Astrocyte (in vitro differentiated cells and primary cell): Measurements from ENCODE around the gene MGAT5.

ENCODE experiments used
- EZH2 ChIP-seq: IDR thresholded peaks from 2 replicates; pipeline ENCODE4 v1.6.1; 2012; ENCODE audit warnings: mild to moderate bottlenecking, low read length, inconsistent platforms; ENCODE audit not compliant: insufficient read depth
- TF ChIP-seq, protein P1 (sequence below): IDR thresholded peaks from 2 replicates; pipeline ENCODE4 v1.5.1; 2011; ENCODE audit warnings: low read depth, mild to moderate bottlenecking, inconsistent platforms, low read length, moderate library complexity; ENCODE audit not compliant: insufficient read depth

DNA sequence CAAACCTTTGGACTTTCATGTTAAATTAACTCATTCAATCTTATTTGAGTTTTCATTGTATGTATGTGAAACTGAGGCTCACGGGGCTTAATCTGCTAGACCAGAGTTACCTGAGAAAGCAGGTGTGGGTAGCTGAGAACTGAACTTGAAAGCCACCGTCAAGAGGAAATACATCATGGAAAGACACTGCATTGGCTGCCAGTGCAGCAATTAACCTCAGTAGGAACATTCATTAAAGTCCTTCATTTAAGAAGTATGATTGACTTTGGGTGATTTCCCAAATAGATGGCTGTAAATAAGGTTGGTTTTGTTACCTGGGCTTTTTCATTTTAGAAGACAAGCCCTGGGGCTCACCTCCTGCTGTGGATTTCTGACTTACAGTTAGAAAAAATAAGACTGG, 36.5 kb upstream of the MGAT5 start:
- TF ChIP-seq EZH2 = no peak
- TF ChIP-seq, protein P1, sequence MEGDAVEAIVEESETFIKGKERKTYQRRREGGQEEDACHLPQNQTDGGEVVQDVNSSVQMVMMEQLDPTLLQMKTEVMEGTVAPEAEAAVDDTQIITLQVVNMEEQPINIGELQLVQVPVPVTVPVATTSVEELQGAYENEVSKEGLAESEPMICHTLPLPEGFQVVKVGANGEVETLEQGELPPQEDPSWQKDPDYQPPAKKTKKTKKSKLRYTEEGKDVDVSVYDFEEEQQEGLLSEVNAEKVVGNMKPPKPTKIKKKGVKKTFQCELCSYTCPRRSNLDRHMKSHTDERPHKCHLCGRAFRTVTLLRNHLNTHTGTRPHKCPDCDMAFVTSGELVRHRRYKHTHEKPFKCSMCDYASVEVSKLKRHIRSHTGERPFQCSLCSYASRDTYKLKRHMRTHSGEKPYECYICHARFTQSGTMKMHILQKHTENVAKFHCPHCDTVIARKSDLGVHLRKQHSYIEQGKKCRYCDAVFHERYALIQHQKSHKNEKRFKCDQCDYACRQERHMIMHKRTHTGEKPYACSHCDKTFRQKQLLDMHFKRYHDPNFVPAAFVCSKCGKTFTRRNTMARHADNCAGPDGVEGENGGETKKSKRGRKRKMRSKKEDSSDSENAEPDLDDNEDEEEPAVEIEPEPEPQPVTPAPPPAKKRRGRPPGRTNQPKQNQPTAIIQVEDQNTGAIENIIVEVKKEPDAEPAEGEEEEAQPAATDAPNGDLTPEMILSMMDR = no peak
